Neutrophil (primary cell): ENCODE data around the gene SPEM2.

ENCODE experiments used
- H3K27ac ChIP-seq: fragments of 200-600 bp; sonication (generic); 2 replicates; pipeline ENCODE4 v1.5.1; 2016; ENCODE audit warnings: mild to moderate bottlenecking, moderate library complexity
- H3K27me3 ChIP-seq: fragments of 200-600 bp; sonication (generic); 2 replicates; pipeline ENCODE4 v1.6.0; 2016; ENCODE audit warnings: mild to moderate bottlenecking
- H3K36me3 ChIP-seq: fragments of 200-600 bp; sonication (generic); 2 replicates; pipeline ENCODE4 v1.5.1; 2017
- H3K4me1 ChIP-seq, 2 experiments: fragments of 200-600 bp in 1 of 2; sonication (generic) in 1 of 2; 1 replicate in 1 of 2; 2 replicates in 1 of 2; pipeline versions ENCODE4 v1.5.1 to v1.6.1; 2013 to 2016; ENCODE audit warnings: low read depth in 1 of 2, low read length in 1 of 2, mild to moderate bottlenecking in 1 of 2, moderate library complexity in 1 of 2; ENCODE audit not compliant: control insufficient read depth in 1 of 2, insufficient read depth in 1 of 2
- H3K4me3 ChIP-seq, 2 experiments: fragments of 200-600 bp in 1 of 2; sonication (generic) in 1 of 2; 1 replicate in 1 of 2; 2 replicates in 1 of 2; pipeline ENCODE4 v1.5.1; 2013 to 2016; ENCODE audit warnings: low read depth in 1 of 2, low read length in 1 of 2, mild to moderate bottlenecking in 1 of 2, moderate library complexity in 1 of 2
- H3K9me3 ChIP-seq: fragments of 200-600 bp; sonication (generic); 2 replicates; pipeline ENCODE4 v1.5.1; 2016
- TF ChIP-seq, protein P1 (sequence below): fragments of 200-600 bp; sonication (generic); IDR thresholded peaks from 2 replicates; pipeline ENCODE4 v1.5.1; 2016; ENCODE audit warnings: antibody characterized with exemption

The SPEM2 gene

DNA sequence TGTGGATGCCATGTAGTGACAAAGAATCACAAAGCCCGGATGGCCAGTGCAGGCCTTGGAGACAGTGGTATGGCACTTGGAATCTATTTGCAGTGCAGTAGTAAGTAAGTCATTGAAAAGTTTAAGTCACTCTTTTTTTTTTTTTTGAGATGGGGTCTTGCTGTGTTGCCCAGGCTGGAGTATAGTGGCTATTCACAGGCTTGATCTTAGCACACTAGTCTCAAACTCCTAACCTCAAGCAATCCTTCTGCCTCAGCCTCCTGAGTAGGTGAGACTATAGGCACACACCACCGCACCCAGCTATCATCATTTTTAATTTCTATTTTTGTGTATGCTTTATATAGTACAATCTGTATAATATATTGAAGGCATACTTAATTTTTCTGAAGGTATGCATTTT lies 26.8 kb upstream of the SPEM2 start:
- TF ChIP-seq, protein P1, sequence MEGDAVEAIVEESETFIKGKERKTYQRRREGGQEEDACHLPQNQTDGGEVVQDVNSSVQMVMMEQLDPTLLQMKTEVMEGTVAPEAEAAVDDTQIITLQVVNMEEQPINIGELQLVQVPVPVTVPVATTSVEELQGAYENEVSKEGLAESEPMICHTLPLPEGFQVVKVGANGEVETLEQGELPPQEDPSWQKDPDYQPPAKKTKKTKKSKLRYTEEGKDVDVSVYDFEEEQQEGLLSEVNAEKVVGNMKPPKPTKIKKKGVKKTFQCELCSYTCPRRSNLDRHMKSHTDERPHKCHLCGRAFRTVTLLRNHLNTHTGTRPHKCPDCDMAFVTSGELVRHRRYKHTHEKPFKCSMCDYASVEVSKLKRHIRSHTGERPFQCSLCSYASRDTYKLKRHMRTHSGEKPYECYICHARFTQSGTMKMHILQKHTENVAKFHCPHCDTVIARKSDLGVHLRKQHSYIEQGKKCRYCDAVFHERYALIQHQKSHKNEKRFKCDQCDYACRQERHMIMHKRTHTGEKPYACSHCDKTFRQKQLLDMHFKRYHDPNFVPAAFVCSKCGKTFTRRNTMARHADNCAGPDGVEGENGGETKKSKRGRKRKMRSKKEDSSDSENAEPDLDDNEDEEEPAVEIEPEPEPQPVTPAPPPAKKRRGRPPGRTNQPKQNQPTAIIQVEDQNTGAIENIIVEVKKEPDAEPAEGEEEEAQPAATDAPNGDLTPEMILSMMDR, result no peak
- Histone ChIP-seq H3K4me3 (no peak overlapping the region), H3K4me1 (peaks cover 21 to 26% of the 10 kb centered on the region in 2 experiments), H3K27ac (no peak overlapping the region), H3K36me3 (no peaks in the 10 kb centered on the region), H3K27me3 (peaks cover 4% of the 10 kb centered on the region), H3K9me3 (no peaks in the 10 kb centered on the region)

DNA sequence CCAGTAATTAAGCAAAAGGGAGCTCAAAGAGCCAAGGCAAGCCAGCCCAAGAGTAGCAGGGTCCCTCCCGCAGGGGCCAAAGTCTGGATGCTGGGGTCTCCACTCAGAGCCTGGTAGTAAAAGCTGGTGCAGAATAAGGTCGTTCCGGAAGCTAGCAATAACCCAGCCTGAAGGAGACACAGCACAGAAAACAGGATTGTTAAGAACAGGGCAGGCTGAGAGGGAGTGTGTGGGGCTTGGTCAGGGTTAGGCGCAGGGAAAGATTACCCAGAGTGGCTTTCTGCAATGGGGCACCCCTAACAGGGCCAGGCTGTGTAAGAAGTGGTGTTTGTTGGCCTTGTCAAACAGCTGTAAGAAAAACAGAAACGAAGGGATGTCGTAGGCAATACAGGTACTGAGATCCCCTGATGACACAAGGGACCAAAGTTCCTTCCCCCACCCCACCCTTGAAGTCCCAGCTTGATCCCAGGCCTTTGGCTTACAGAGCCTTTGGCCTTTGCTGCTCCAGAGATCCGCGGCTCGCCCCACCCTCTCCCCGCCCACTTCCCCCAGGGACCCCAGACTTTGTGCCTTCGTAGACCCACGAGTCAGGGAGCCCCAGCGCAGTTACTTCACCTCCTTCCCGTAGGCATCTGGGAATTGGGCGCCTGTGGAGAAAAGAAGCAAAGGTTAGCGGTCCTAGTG lies 22.2 kb upstream of the SPEM2 start:
- H3K27me3 ChIP-seq, result peaks cover 40% of the 10 kb centered on the region
- peak overlapping the region; percentile 65 to 71 for H3K4me3 ChIP-seq
- H3K36me3 ChIP-seq, result no peaks in the 10 kb centered on the region
- H3K4me1 ChIP-seq, result peaks cover 14 to 30% of the 10 kb centered on the region in 2 experiments
- peak overlapping the region; percentile 72 for H3K27ac ChIP-seq
- TF ChIP-seq, protein P1, result no peak
- H3K9me3 ChIP-seq, result no peaks in the 10 kb centered on the region

DNA sequence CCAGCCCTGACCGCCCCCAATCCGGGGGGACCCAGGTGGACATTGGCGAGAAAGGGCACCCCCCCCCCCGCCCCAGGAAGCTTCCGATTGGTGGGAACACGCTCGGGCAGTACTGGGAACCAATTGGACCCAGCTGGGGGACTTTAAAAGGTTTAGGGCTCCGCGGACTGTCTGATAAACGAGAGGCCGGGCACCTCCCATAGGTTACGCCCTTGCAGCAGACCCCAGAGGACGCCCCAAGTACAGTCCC lies 21.8 kb upstream of the SPEM2 start:
- Histone ChIP-seq H3K9me3 (no peaks in the 10 kb centered on the region), H3K27me3 (peaks cover 44% of the 10 kb centered on the region), H3K36me3 (no peaks in the 10 kb centered on the region), H3K4me3 (peak overlapping the region; percentile 65 to 71), H3K27ac (peak overlapping the region; percentile 72), H3K4me1 (peaks cover 14 to 30% of the 10 kb centered on the region in 2 experiments)
- TF ChIP-seq, protein P1, result no peak

DNA sequence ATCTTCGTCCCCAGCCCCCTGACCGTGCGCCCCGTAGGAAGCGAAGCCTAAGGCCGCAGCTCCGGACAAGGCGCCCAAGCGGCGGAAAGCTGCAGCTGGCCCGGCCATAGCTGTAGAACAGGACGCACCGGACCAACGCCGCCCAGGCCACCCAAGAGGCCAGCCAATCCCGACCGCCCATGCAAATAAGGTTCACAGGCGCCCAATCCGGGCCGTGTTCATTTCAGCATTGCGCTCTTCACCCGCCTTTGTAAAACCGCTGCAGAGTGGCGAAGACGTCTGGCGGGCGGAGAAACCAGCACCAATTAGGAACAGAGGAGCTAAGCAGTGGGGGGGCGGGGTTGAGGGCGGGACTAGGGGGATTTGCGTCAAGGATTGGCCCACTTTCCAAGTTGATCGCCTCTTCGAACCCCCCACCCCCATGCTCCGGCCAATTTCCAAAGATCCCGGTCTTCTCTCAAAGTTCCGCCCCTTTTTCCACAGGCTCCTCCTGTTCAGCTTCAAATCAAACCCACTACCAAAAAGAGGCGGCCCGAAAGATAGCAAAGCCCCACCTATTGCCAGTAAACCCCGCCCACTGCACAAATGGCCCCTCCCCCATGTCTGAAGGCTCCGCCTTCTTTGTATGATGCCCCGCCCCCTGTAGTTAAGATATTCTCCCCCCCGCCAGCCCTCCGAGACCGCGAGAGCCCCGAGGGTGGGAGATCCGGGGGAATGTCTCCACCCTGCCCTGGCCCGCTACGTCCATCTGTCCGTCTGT lies 21.3 kb upstream of the SPEM2 start, which contains the start of gene TMEM256:
Gene TMEM256 (minus strand): TSS at position 121 of the 760 bp plus-strand sequence. CDS start 13 bp downstream, at position 108.
- Histone ChIP-seq H3K9me3 (no peaks in the 10 kb centered on the region), H3K4me1 (peaks cover 14 to 30% of the 10 kb centered on the region in 2 experiments), H3K36me3 (no peaks in the 10 kb centered on the region), H3K27ac (peak within 1 kb of the TSS; percentile 72), H3K4me3 (peak within 1 kb of the TSS; percentile 65 to 71), H3K27me3 (peaks cover 49% of the 10 kb centered on the region)
- TF ChIP-seq, protein P1, result peak; percentile 84

DNA sequence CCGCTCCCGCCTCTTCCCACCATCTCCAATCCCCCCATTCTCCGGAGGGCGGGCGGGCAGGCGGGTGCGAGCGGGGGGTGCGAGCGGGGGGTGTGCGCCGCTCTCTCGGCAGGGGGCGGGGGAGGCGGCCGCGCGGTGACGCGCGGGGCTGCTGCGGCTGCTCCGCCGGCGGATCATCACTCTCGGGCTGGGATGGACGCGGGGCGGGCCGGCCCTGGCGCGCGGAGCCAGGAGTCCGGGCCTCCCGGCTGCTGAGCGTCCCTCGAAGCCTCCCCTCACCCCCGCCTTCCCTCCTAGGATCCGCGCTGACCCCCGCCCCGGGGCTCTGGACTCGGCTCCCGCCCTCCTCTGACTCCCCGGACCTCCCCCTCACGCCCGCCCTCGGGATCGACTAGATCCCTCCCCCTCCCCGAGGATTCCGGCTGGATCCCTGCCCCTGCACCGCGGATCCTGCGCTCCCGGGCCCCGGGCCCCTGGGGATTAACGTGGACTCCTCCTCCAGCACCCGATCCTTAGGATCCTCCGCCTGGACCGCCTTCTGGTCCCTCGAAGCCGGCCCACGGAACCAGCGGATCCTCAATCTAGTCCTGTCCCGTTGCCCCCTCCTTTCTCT lies 20.6 kb upstream of the SPEM2 start:
- Histone ChIP-seq H3K36me3 (no peaks in the 10 kb centered on the region), H3K9me3 (no peaks in the 10 kb centered on the region), H3K27me3 (peaks cover 56% of the 10 kb centered on the region), H3K4me3 (peak overlapping the region; percentile 65 to 71), H3K4me1 (peaks cover 14 to 30% of the 10 kb centered on the region in 2 experiments), H3K27ac (peak overlapping the region; percentile 72)
- TF ChIP-seq, protein P1, result no peak
